Inferior parietal cortex (tissue), 1 donor: Measurements from ENCODE around the gene PLAAT1.

Experiments
- DNase-seq: peaks from one replicate; pipeline ENCODE4 v3.0.0-alpha.2; 2016; ENCODE audit errors: extremely low spot score

Gene PLAAT1

DNA sequence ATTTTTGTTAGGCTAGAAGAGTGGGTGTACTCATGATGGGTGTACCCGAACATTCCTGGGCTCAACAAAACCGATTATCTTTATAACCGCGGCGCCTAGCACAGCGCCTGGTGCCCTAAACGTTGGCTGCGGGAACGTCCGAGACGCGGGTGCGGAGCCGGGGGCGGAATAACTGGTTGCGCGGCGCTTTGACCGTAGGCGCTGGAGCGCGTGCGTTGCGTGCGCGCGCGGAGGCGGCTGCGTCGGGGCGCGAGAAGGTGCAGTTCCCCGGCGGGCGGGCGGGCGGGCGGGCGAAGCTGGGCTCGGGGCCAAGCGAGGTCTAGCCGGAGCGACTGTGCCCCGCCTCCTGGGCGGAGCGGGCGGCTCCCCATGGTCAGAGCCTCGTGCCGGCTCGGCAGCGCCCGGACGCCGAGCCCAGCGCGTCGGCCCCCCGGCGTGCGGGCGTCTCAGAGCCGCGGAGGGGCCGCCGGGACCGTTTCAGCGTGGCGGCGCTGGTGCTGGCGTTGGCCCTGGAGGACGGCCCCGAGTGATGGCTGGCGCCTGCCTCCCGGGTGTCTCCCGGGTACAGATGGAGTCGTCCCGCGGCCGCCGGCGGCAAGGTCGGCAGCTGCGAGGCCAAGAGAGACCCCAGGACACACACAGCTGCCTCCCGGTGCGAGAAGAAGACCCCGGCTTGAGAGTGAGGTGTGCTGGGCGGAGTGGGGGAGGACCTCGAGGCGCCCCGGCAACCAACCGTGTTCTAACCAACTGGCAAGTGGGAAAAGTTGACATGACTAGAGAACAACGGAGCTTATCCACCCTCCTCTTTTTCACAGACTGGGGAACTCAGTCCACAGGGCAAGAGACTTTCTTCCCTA lies at the start of gene PLAAT1:
TSS of gene PLAAT1 (plus strand) at position 373 of the 857 bp plus-strand sequence. CDS start 14,429 bp downstream, outside the sequence.
- DNase-seq: peak; percentile 34

DNA sequence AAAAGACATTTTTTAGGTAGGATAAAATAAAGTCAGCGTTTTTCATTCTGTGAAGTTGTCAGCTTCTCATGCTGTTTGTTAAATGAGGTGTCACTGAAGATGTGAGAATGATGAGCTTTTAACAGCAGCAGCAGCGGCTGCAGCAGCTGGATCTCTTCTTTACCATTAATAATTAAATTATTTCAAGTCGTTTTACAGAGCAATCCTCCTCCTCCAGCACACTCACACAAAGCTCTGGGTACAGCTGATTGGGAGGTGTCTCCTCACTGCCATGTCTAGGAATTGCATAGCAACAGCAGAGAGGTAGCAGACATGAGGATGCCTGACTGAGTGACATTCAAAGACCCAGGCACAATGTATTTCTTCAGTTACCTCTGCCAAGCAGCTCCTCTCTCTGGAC lies 46.7 kb upstream of the PLAAT1 start:
- DNase-seq: no peak

DNA sequence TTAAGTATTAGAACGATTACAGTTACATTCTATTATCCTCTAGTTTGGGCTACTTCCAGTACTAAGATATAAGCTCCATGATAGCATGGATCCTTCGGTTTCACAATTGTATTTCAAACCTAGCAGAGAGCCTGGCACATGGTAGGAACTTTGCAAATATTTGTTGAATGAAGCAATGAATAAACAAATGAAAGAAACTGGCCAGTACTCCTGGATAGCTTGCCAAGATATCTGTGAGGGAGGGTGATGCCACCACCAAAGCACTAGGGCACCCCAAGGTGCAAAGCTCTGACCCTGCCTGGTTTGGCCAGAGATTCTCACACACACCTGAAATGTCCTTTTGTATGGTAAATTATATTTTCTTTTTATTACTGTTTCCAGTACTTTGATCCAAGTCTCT lies 44.3 kb upstream of the PLAAT1 start:
- no peak for DNase-seq

DNA sequence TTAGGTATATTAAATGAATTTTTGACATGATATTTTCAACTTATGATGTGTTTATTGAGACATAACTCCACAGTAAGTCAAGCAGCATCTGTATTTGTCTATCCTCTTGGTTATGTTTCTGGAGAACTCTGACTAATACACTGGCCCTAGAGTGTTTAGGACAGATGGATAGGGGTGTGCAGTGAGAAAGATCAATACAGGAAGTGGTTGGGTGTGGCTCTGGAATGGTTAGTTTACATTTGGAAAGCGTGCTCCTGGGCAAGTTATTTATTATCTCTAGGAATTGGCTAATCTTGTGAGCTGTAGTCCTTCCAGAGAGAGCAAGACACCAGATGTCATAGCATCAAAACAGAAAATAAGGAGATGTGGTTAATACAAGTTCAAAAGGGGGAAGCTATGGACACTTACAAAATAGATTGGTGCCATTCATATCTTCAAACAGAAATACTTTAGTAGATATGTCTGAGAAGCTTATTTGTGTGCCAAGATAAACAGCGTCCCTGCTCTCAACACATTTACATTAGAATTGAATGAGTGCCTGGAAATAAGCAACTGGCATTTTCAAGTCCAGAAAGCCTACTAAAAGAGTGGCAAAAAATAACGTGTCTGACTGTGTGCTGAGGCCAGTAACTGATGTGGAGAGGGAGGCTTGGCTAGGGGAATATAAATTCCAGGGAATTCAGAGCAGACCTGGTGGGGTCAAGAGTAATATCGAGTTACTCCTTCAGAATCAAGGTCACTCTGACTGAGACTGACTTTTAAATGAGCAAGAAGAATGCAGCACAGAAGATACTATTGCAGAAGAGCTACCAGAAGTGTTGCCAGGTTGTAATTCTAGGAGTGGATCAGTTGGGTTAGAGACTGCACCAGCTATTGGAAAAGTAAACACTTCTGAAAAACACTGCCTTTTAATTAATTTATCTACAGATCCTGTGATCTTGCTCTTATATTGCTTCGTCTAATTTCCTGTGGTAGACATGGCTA lies 33.4 kb upstream of the PLAAT1 start:
- no peak for DNase-seq

DNA sequence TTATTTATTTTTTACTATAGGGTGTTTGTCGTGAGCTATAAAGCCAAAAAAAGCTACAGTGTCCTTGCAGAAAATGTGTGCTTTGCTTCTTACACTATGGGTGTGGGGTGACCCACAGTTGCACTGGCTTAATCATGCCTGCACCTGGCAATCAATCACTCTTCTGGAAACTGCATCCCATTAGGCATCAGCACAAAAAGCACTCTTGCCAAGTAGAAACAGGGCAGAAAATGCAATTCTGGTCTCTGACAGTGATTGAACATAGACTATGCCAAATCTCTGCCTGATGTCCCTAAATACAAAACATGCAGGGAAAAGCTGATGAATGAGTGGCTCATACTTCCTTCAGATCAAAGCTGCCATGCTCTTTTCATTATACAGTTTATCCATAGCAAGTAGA lies 30.4 kb upstream of the PLAAT1 start:
- no peak for DNase-seq

DNA sequence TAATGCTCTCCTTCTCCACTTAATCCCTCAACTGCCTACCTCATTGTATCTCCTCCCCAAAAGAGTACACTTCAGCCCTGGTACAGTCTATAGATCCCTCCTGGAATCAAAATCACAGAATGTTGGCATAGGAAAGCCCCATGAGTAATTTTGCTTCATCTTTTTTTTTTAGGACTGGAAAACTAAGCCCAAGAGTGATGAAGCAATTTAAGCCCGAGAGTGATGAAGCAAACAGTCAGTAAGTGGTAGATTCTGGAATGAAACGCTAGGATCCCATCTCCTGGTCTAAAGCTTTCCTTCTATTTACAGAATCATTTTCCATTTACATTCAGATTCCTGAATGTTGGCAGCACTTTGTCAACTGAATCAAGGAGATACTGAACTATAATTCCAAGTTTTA lies 29.8 kb upstream of the PLAAT1 start:
- no peak for DNase-seq

DNA sequence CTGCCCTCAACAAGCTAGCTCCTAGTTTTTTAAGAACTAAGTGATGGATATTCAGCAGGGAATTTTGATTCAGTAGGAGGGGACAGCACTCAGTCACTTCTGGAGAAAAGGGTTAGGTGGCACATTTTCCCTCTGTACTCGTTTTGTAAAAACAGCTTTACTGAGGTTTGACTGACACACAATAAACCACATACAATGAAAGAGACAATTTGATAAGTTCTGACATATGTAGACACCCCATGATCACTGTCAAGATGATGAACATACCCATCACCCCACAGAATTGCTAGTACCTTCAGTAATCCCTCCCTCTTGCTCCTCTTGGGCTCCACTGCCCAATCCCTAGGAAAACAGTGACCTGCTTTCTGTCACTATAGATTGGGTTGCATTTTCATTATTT lies 29.0 kb upstream of the PLAAT1 start:
- no peak for DNase-seq

DNA sequence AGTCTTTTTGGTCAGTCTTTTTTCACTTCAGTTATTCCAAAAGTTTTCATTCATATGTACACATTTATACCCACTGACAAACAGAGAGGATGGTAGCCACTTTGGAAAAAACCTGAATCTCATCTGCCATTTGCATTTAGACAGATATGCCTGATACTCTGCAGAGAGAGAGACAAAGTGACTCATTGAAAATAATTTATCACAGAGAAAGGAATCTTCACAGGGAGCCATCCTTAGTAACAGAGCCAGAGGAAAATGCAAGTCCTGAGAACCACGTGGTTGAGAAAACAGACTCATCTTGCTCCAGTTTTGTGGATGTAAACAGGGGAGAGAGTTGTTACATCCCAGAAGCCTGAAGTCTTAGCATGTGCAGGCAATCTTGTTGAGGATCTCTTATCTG lies 28.2 kb upstream of the PLAAT1 start:
- DNase-seq: no peak

DNA sequence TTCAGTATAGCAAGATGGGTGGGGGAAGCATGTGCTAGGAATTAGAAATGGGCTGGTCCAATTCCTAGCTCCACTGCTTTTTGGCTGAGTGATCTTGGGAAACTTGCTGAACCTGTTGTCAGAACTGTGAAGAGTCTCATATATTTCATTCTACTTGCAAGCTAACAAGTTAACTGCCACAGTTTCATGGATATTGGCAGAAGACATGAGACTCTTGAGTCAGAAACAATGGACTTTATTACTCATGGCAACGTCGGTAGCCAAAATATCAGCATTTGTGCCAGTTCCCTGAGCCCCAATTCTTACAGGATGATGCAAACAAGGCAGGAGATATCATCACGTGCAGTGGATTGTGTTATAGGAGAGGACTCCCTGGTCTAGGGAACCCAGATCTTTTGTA lies 26.6 kb upstream of the PLAAT1 start:
- DNase-seq: no peak

DNA sequence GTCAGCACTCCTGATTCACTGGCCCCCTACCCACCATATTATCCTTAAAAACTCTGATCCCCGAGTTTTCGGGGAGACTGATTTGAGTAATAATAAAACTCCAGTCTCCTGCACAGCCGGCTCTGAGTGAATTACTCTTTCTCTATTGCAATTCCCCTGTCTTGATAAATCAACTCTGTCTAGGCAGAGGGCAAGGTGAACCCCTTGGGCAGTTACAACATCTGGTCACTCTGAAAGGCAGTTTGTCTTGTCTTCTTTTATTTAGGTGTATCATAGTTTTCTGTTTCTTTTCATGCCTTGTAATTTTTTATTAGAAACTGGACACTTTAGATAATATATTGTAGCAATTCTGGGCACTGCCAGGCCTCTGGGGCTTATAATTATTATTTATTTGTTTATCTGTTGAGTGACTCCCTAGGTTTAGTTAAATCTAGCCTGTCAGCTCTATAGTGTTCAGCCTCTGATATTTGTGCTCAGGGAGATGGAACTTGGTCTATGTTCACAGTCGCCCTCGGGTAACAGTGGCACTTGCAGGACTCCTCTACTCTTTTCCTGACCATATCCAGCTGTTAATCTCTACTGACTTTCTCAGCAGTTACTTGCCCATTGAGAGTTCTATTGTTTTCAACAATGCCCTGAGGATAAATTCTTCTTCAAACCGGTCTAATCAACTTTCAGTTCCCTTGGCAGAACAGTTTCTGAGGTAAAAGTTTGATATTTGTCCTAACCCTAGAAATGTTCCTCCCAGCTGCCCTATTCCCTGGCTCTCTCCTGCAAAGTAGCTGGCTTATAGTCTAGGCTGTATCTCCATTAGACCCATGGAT lies 15.5 kb upstream of the PLAAT1 start:
- DNase-seq: no peak

DNA sequence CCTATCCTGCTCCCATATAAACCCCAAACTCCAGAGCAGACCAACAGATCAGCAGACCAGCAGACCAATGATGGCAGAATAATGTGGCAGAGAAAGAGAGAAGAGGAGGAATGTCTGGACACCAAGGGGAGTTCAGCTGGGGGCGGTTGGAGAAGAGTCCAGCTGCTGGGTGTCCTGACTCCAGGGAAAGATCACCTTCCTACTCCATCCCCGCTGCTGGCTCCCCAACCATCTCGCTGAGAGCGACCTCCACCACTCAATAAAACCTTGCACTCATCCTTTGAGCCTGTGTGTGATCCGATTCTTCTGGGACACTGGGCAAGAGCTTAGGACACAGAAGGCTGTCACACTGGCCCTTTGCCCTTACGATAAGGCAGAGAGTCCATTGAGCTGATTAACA lies 12.8 kb upstream of the PLAAT1 start:
- no peak for DNase-seq

DNA sequence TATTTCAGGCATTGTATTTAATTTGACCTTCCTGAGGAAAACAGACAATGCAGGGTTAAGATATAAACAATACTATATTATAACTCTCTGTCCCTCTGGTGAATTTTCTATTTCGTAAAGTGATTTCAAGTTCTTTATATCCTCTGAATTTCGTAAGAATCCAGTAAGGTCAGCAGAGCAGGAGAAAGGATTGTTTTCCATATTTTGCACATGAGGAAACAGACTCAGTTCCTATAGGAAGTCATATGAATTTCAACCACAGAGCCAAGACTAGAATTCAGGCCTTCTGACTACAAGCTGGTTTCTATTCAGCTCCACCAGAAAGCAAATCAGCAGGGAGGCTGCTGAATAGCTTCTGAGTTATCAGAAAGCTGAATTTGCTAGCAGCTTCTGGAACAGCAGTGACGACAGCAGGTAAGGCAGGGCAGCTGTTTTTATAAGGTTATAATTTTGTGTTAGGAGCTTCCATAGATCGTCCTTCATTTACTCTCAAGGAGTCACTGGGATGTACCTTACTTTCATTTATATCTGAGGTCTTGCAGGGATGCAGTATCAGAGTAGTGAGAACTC lies 11.1 kb upstream of the PLAAT1 start:
- DNase-seq: no peak

DNA sequence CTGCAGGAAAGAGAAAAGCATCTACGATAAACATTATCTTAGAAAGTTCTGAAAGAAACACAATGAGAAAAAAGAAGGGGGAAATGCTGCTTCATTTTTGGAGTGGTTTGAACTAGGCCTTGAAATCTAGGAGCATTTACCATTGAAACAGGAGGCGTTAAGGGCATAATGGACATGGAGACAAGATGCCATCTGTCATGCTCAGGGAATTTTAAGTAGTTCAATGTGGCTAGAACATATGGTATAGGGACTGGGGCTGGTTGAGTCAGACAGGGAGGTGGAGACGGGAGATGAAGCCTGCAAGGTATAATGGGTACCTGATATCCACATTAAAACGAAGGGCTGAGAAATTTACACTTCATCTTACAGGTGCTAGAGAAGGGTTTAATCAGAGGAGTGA lies 10.4 kb upstream of the PLAAT1 start:
- no peak for DNase-seq

DNA sequence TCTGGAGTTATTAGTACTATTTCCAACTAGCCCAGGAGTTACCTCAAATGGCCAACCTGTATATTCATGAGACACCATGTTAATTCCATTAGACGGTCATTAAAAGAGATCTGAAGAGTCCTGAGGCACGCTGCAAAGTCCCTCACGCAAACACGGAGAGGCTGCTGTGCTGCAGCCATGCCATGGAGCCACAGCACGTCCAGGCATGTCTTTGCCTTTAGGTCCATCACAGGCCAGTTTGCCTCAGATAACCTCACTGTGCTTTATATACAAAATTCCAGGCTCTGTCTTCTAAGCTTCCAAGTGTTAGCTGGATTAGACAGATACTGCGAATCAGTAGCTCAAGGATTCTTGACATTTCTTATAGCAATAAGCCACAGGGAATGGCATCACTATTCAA lies 9.8 kb upstream of the PLAAT1 start:
- DNase-seq: no peak

DNA sequence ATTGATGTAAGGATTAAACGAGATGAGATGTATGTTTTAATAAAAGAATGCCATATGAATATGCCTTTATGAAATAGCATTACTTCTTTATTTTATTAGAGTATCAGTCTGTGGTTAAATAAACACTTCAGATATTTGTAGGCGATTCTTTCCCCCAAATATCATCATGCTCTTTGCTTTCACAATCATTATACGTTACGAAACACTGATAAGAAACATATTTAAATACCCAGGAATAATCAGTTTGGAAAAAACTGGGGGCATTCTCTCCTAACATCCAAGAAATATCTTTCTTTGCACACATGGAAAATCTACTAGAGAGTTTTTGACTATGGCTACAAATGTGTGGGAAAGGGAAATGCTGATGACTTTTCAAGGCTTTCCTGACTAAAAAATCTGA lies 4.4 kb upstream of the PLAAT1 start:
- DNase-seq: no peak

DNA sequence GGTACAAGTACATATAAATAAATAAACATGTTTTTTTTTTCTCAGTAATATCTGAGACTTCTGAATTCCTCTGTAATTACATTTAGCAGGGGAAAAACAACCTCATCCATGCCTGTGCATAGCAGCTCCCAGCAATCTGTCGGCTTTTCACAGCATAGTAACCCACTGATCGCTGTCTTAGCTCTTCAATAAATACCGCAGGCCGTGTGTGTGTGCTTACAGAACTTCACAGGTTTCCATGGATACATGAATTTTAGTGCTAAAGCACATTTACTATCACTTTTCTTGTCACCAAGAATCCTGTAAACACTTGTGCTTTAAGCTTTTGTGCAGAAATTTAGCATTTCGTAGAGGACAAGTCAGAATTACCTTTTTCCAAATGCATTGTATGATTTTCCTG lies 4.0 kb upstream of the PLAAT1 start:
- DNase-seq: peak; percentile 31

DNA sequence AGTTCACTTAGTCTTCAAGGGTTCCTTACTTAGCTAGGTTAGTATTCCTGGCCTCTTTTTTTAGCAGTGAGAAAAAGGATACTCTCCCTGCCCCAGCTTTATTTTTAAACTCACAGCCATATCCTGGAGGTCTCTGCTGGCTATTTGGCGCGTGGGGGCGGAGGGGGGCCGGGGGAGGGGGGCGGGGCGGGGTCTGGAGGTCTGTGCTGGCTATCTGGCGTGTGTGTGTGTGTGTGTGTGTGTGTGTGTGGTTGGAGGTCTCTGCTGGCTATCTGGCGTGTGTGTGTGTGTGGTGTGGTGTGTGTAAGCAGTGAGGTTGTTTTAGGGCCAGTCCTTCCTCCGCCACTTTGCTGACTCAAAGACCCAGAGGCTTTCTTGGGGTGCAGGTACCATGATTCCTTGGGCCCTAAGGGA lies 579 bp upstream of the PLAAT1 start:
- no peak for DNase-seq

DNA sequence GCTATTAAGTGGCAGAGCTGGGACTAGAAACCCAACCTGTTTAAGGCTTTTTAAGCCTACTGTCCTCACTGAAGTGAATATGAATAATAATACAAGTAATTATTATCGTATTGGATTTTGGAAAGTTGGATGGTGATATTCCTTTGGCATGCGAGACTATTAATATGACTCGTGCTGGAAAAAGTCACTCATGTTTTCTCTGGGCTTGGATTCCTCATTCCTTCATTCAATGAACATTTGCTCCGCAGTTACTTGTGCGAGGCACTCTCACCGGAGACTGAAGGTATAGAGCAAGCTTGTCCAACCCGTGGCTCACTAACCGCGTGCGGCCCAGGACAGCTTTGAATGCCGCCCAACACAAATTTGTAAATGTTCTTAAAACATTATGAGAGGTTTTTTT lies 694 bp downstream of the PLAAT1 start:
- DNase-seq: no peak

DNA sequence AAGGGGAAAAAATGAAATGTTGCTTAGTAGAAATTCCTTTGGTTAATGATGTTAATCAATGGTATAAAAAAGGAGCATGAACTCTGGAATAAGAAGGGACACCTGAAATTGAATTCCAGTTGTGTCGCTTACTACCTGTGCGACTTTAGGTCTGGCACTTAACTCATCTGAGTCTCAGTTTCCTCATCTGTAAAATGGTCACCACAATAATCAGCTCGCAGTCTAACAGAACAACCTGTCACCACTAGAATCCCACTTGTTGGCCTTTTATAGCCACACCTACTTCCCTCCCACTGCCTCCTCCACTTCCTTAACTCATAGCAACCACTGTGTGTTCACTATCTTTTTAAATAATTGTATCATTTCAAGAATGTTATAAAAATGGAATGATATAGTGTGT lies 2.5 kb downstream of the PLAAT1 start:
- DNase-seq: no peak

DNA sequence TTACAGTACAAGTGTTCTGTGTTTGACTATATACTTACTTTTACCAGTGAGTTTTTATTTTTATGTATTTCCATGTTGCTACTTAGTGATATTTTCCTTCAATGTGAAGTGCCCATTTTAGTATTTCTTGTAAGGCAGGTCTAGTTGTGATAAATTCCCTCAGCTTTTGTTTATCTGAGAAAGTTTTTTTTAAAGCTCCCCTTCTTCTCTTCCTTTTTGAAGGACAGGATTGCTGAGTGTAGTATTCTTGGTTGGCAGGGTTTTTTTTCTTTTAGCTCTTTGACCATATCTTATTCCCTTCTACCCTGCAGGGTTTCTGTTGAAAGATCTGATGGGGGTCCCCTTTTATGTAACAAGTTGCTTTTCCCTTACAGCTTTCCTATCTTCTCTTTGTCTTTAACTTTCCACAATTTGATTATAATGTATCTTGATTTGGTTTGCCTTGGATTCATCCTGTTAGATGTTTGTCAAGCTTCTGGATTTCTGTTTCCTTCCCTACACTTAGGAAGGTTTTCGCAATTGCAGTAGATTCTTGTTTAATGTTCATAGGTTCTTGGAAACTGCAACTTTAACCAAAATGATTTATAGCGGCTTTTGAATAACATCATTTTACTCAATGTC lies 7.9 kb downstream of the PLAAT1 start:
- no peak for DNase-seq

DNA sequence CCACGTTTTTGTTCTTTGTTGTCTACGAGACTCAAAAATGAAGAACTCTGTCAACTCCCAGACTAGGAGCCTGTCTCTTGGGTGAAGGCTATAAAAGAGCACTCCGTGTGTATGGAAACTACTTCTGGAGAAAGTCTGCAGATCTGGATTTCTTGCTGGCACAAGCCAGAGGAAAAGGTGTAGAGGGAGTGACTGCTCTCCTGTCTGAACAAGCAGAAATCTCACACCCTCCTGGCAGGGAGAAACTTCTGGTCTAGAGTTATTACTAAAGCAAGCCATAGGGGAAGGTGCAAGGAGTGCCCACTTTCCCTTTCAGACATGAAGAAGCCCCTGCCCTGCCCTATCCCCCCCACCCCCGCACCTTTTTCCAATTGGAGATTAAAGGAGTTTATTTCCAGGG lies 9.5 kb downstream of the PLAAT1 start:
- DNase-seq: no peak
